NCI-H524 (cell line): Measurements from ENCODE around the gene GNPAT.

ENCODE experiments used
- DNase-seq, 2 experiments: peaks; one replicate each; lab custom pipeline; 2025; lab: John Stamatoyannopoulos, UW

GNPAT gene

DNA sequence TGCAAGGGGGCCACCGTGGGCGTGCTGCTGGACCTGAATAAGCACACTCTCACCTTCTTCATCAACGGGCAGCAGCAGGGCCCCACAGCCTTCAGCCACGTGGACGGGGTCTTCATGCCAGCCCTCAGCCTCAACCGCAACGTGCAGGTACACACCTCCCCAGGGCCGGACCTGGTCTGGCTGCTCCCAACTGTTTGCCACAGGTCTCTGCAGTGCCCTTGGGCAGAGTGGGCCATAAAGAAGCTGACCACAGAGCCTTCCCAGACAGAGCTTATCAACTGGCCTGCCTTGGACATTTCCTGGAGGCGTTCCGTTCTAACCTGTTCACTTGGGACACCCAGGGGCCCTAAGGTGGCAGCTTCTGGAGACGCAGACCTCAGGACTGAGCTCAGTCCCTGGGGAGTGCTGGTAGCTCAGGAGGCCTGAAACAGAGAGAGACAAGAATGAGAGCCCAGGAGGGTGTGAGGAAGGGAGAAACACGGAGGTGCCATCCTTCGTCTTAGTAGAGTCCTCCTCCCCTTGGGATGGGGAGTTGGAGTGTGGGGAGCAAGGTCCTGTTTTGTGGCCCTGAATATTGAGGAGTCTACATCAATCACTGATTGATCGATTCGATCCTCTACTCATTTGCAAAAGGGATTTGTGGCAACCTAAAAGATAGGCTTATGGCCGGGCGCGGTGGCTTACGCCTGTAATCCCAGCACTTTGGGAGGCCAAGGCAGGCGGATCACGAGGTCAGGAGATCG lies 27.0 kb upstream of the GNPAT start:
- DNase-seq, result no peak

DNA sequence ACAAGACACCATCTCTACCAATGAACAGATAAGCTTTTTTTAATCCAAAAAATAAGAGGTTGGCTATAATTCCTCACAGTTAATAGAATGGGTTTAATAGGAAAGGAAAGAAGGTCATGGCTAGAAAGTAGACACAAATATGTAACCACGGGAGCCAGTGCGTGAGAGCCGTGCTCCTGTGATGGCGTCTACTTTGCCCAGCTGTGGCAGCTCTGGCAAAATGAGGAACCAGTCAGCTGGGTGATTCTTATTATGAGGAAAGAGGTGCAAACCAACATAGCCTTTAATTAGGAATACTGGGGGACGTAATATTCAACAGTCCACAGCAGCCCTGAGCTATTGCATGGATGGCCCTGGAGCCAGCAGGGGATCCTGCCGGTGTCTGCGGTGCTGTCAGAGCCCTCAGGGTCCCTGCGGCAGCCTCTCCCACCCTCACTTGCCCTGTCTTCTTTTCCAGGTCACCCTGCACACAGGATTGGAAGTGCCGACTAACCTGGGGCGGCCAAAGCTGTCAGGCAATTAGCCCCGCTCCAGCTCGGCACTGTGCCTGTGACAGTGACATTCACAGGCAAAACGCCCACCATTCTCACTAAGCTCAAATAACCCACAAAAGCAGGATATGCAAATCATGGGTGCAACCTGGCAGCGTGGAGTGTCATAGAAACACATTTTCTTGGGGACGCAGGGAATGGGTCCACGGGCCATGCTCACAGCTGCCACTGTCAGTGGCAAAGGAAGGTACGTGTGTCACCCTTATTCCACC lies 25.9 kb upstream of the GNPAT start:
- no peak for DNase-seq

- DNase-seq, result no peak
Measured at GRCh38 chr1:231215681-231216385, 25.2 kb upstream of the GNPAT start.

GRCh38 chr1:231216498-231216897 lies 24.5 kb upstream of the GNPAT start:
- DNase-seq, result no peak

- no peak for DNase-seq
Measured at GRCh38 chr1:231217056-231217455, 24.0 kb upstream of the GNPAT start.

DNA sequence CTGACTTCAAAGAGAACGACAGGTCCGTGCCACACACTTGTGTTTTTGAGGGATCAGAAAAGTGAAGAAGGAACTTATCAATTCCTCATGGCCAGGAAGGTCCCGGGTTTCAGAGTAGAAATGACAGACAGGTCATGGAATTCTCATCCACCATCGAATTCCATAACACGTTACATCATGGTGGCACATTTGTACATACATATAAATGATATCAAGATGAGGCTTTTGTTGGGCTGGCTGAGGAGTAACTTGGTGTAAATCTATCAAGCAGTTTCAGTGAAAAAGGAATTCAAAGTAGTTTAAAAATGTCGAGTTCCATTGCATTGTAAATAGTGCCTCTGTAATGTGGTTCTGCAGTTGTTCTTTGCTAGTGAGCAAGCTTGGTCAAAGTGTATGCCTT lies 22.9 kb upstream of the GNPAT start:
- DNase-seq, result no peak

- no peak for DNase-seq
Measured at GRCh38 chr1:231219422-231220401, 21.3 kb upstream of the GNPAT start.

DNA sequence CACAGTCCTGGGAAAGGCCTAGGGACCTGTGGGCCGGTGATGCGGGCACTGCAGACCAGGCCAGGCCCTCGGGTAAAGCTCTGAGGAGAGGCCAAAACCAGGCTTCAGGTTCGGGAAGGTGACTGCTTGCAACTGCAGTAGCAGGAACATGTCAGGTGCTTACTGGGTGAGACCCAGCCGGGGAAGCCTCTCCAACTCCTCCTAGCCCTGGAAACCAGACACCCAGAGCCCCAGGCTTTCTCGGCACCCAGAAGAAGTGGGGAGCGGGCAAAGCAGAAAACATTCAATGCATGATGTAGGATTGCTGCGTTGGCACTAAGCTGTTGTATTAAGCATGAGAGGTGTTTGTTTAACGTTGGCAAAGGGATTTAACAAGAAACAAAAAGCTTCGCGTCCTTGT lies 20.2 kb upstream of the GNPAT start:
- no peak for DNase-seq

DNA sequence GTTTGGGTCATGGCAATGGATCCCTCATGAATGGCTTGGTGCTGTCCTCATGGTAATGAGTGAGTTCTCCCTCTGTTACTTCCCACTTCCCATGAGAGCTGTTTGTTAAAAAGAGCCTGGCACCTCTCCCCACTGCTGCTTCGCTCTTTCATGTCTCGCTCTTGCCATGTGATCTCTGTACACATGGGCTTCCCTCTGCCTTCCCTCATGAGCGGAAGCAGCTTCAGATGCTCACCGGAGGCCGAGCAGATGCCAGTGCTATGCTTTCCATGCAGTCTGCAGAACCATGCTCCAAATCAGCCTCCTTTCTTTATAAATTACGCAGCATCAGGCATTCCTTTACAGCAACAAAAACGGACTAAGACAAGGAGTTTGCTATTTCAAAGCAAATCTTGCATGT lies 14.9 kb upstream of the GNPAT start:
- DNase-seq, result no peak

GRCh38 chr1:231231511-231231910 lies 9.5 kb upstream of the GNPAT start:
- no peak for DNase-seq

DNA sequence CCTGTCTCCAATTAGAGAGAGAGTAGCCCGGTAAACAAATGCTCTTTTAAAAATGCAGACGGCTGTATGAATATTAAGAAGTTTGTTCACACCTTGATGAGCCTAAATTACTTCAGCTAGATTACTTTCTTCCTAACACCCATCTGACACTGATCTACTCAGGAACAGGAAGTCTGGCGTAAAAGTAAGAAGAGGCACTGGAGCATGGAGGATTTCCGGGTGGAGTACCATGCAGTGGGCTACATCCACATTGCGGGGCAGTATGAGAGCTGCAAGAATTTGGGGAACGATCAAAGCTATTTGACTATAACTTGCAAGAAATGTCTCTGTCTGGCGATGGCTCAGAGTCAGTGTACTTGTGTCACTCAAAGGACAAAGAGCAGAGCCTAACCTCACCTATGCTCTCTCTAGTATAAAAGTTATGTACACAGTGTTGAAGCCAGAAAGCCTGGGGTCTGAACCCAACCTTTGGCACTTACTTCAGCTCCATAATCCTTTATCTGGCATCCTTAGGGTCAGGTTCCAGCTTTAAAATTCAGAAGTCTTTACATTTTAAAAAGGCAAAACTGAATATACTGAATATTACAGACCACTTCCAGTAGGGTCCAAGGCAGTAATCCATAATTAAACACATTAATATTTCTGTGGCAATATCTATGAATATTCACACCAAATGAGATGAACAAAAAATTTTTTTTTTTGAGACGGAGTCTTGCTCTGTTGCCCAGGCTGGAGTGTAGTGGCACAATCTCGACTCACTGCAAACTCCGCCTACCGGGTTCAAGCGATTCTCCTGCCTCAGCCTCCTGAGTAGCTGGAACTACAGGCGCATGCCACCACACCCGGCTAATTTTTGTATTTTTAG lies 7.9 kb upstream of the GNPAT start:
- DNase-seq, result no peak

- DNase-seq, result no peak
Measured at GRCh38 chr1:231233735-231234417, 7.1 kb upstream of the GNPAT start.

GRCh38 chr1:231234506-231234905 lies 6.5 kb upstream of the GNPAT start:
- DNase-seq, result no peak

- no peak for DNase-seq
Measured at GRCh38 chr1:231235526-231236207, 5.3 kb upstream of the GNPAT start.

- no peak for DNase-seq
Measured at GRCh38 chr1:231236208-231236591, 4.8 kb upstream of the GNPAT start.

- no peak for DNase-seq
Measured at GRCh38 chr1:231236938-231237337, 4.1 kb upstream of the GNPAT start.

GRCh38 chr1:231238298-231238697 lies 2.7 kb upstream of the GNPAT start:
- DNase-seq, result no peak

DNA sequence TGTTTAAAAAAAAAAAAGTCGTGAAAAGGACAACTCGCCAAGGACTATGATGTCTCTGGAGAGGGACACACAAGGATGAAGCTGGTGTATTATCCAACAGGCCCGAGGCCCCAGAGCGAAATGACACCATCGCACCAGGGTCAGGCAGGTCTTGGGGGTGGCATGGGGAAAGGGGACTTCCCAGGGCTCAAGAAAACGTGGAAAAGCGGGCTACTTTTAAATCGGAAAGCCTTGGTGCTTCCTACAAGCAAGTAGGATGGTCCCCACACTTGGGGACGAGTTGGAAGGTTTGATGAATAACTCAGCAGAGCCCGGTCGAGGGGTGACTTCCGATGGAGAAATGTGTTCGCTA lies 505 bp upstream of the GNPAT start:
- no peak for DNase-seq

DNA sequence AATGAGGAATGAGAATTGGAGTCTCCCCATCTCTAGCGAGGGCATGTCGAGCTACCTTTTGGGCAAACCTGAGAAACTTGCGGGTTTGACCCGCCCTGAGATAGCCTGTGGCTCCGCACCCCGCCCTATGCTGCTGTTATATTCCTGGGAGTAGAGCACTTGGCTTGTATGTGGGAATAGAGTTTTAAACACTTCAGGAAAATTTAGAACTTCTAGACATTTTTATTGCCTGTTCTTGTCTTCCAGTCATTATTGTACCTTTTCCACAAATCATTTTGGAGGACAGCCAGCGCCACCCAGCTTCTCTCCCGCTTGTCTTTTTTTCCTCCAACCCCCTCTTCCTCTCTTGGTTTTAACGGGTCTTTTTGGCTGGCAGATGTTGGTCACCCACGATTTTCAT lies 738 bp downstream of the GNPAT start:
- peak in 1 of 2 experiments; percentile 25 for DNase-seq
